Measurements from ENCODE around the gene RRAD.
"Not testable (repeated sequence)": the region's sequence is repeated elsewhere in the genome, so short reads cannot be mapped to it uniquely, and the experiment has no call there.

Gene RRAD

DNA sequence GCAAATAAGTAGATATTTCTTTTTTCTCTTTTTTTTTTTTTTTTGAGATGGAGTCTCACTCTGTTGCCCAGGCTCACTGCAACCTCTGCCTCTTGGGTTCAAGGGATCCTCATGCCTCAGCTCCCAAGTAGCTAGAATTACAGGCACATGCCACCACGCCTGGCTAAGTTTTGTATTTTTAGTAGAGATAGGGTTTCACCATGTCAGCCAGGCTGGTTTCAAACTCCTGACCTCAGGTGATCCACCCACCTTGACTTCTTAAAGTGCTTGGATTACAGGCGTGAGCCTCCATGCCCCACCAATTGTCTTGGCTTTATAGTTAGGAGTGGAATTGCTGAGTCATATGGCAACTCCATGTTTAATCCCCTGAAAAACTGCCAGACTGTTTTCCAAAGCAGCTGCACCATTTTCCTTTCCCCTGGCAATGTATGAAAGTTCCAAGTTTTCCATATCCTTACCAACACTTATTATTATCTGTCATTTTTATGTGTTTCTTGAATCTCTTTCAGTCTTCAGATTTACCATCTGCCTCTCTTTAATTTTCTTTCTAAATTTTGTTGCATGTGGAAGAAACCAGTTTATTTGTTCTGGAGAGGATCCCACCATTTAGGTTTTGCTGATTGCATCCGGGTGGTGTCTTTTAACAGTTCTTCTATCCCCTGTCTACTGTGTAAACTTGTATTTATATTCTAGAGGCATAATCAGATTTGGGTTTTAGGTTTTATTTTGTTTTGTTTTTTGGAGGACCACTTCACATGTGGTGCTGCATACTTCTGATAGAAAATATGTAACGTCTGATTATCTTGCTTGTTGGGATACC, 25.8 kb upstream of the RRAD start:
- DNase-seq = no peak

DNA sequence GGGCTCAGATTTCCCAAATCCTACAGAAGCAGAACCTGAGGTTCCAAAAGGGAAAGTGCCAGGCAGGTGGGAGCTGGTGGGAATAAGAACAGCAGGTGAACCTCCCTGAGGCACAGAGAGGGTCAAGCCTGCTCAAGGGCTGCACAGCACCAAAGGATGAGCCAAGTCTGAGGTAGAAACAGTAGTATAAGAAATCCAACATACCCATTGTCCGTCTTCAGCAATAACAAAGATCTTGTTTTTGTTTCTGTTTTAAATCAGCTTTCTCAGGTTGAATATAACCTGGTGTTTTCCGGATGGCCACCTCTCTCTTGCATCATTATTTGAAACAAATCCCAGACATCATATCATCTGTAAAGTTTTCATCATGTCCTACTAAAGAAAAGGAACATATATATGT, 25.1 kb upstream of the RRAD start:
- no peak for DNase-seq

DNA sequence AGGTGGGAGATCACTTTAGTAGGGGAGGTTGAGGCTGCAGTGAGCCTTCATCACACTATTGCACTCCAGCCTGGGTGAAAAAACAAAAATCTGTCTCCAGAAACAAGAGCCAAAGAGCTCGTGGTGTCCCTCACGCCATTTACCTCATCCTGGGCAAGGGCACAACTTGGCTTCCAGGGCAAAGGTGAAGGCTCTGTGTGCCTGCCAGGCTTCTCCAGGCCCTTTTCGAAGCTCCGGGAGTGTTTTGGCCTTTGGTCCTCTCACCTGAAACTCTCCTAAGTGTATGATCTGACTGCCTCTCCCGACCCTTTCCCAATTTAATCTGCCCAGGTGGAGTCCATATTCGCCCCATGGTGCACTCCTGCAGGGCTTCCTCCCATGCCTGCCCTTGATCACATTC, 24.1 kb upstream of the RRAD start:
- DNase-seq = no peak

DNA sequence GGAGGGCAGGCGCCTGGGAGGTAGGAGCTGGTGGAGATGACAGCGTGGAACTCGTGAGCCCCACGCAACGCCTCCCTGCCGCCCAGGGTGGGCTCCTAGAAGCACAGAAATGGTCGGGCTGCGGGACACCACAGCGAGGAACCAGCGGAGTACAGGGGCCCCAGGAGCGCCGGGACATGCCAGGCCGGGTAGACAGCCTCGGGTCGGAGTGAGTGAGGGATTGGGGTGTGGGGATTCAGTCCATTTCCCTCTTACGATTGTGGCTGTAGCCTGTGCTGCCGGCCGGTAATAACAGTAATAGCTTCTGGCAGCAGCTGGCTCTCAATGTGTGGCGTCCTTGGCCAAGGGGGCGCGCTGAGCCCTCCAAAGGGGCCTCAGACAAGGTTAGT, 23.5 kb upstream of the RRAD start:
- DNase-seq = no peak

DNA sequence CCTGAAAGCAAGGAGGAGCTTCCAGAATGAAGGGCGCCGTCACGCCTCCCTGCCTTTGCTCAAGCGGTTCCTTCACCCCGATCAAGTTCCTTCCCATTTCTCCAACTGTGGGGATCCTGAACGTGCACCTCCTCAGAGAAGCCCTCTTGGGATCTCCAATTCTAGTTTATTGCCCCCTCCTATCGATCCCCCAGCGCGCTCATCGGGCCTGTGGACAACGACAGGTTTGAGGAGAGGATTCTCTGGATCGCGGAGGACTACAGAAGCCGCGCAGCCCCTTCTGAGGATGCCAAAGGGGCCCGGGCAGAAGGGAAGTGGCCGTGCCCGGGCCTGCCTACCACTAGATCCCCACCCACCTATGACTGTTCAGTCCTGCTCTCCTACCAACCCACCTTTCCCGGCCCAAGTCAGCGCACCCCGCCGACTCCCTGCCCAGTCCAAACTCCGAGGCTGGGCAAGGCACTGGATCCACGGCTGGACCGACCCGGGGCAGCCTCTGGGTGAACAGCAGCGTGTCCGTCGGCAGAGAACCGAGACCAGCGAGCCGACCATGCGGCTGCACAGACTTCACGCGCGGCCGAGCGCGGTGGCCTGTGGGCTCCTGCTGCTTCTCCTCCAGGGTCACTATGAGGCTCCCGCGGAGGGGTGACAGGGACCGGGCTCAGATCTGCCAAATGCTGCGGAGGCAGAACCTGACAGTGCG, 22.9 kb upstream of the RRAD start:
- no peak for DNase-seq

DNA sequence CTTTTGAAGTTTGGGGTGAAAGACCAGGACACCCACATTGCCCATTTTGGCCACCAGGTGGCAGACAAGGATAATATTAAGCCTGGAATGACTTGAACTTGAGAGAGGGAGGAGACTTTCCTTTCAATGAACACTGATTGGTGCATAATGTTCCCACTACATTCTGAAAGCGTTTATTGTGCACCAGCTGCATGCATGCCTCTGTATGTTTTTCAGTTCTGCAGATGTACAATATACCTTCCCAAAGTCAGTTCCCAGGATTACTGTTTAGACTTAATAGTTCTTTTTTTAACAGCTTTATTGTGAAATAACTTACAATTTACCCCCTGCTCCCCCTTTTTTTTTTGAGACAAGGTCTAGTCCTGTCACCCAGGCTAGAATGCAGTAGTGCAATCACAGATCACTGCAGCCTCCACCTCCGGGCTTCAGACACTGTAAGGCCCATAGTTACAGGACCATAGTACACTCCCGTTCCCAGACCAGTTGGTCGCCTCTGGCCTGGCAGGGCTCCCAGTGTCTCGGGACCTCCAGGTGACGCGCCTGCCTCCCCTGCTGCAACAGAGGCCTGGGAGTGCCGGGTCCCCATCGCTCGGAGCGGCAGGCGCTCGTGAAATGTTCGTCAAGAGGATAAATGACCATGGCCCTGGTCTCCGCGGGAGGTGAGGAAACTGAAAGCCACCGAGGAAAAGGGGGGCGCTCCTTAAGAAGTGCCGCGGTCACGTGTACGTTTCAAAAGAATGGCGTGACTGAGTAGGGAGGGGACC, 22.1 kb upstream of the RRAD start:
- DNase-seq = peak; percentile 54

DNA sequence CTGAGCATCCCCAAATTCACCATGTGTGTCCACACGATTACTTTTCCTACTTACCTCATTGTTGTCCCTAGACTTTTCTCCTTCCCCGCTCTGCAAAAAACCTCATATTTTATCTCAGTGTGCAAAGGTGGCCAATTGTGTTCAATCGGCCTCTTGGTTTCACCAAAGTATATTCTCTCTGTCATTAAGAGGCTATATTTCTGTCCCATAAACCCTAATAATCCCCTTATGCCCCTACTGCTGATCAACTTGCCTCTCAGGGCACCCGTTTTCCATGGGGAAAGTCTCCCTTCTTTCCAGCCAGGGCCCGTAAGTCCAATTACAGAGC, 21.6 kb upstream of the RRAD start:
- no peak for DNase-seq

DNA sequence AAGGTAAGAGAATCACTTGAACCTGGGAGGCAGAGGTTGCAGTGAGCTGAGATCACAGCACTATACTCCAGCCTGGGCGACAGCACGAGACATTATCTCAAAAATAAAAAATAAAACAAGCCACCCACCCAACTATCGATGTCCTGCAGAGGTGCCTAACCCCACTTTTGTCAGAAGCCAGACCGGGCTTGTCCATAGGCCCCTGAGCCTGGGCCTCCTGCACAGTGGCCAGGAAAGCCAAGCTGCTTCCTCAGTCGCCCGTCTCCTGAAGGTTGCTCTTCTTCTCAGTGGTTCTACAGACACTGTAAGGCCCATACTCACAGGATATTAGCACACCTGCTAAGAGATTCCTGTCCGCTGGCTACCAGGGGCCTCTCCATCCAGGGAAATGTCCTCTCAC, 21.2 kb upstream of the RRAD start:
- DNase-seq = no peak

DNA sequence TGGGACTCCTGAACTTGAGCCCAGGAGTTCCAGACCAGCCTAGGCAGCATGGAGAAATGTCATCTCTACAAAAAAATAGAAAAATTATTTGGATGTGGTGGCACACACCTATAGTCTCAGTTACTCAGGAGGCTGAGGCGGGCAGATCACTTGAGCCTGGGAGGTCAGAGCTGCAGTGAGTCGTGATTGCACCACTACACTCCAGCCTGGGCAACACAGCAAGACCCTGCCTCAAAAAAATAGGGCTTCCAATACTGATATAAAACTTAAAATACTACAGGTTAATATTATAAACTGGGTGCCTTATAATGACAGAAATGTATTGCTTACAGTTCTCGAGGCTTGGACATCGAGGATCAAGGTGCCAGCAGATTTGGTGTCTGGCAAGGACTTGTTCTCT, 20.6 kb upstream of the RRAD start:
- no peak for DNase-seq

DNA sequence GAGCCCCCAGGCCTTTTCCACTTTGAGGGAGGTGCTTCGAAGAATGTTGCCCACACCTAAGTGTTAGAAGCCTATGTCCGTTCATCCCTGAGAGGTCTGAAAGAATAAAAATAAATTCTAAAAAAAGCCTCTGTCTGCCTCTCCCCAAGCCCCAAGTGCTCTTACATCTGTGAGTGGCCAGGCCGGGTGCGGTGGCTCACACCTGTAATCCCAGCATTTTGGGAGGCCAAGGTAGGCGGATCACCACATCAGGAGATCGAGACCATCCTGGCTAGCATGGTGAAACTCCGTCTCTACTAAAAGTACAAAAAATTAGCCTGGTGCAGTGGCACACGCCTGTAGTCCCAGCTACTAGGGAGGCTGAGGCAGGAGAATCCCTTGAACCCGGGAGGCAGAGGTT, 19.6 kb upstream of the RRAD start:
- not testable (repeated sequence) for DNase-seq

DNA sequence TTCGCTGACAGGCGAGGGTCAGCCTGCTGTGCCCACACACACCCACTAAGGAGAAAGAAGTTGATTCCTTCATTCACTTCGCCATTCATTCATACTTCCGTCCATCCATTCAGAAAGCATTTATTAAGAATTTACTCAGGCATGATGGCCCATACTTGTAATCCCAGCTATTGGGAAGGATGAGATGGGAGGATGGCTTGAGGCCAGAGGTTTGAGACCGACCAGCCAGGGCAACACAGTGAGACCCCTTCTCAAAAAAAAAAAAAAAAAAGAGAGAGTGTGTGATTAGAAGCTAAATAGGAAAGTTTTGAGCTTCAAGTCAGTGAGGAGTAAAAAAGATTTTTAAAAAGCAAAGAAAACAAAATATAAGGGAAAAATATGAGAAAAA, 18.7 kb upstream of the RRAD start:
- no peak for DNase-seq

DNA sequence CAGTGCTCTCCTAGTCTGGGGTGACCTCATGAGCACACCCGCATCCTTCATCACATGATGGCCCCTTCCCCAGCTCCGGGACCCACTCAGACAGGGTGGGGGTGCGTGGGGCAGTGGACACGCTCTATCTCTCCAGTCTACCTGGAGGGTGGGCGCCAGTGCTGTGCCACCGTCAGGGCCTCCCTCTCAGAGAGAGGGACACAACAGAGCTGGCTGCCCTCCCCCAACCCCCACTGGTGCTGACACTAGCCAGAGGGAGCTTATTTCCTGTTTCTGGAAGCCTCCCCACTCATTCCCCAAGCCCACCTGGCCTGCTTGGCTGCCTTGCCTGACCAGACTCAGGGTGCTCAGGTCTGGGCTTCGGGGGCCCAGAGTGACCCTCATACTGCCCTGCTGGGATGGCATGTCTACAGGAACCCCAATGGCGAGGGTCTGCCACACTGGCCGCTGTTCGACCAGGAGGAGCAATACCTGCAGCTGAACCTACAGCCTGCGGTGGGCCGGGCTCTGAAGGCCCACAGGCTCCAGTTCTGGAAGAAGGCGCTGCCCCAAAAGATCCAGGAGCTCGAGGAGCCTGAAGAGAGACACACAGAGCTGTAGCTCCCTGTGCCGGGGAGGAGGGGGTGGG, 18.2 kb upstream of the RRAD start:
- no peak for DNase-seq

DNA sequence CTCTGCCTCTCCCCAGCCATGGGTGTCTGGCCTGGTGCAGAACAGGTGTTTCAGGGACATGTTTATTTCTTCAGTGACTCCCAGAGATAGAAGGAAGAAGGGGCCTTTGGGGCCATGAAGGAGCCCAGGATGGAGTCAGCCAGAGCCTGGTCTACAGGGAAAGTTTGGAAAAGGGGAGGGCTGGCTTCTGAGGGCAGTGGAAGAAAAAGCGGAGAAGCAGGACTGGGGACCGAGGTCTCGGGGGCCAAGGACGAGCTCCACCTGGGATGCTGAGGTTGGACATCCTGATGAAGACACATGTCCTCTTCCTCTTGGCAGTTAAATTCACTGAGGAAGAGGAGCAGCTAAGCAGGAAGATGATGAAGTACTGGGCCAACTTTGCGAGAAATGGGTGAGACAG, 17.6 kb upstream of the RRAD start:
- DNase-seq = no peak

DNA sequence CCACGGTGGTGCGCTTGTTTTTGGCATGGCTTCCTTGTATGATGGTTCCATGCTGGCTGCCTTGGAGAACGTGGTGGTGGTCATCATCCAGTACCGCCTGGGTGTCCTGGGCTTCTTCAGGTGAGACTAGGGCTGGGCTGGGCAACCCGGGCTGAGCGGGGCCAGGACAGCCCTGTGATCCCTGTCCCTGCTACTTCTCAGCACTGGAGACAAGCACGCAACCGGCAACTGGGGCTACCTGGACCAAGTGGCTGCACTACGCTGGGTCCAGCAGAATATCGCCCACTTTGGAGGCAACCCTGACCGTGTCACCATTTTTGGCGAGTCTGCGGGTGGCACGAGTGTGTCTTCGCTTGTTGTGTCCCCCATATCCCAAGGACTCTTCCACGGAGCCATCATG, 14.9 kb upstream of the RRAD start:
- DNase-seq = no peak

DNA sequence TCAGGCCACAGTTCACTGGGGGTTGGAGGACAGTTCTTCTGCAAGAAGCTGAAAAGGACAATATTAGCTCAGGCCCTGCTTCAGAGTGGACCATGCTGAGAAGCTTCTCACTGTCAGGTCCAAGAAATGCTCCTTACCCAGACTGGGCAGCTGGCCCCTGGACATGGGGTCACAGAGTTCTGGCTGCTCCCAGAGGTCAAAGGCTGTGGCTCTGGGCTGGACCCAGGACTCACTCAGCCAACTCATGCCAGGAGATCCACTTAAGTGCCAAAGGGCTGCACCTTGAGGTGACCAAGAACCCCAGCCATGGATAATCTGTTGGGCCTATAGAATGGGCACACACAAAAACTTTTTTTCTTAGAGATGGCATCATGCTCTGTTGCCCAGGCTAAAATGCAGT, 14.0 kb upstream of the RRAD start:
- no peak for DNase-seq

DNA sequence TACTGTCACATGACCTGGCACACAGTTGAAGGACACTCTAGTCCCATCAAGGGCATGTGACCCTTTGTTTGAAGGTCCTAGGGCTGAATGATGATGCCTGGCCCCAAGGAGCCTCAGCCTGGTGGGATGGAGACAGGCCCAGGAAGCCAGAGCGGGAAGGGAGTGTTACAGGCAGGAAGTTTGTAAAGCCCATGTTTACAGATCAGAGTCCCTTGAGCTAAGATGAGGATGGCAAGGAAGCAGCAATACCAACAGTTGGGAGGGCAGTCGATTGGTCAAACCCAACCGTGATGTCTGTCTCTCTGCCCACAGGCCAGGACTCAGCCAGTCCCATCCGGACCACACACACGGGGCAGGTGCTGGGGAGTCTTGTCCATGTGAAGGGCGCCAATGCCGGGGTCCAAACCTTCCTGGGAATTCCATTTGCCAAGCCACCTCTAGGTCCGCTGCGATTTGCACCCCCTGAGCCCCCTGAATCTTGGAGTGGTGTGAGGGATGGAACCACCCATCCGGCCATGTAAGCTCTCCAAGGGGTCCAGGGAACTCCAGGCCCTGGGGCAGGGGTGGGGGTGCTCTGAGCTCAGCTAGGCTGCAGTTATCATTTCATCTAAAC, 12.5 kb upstream of the RRAD start:
- DNase-seq = no peak

DNA sequence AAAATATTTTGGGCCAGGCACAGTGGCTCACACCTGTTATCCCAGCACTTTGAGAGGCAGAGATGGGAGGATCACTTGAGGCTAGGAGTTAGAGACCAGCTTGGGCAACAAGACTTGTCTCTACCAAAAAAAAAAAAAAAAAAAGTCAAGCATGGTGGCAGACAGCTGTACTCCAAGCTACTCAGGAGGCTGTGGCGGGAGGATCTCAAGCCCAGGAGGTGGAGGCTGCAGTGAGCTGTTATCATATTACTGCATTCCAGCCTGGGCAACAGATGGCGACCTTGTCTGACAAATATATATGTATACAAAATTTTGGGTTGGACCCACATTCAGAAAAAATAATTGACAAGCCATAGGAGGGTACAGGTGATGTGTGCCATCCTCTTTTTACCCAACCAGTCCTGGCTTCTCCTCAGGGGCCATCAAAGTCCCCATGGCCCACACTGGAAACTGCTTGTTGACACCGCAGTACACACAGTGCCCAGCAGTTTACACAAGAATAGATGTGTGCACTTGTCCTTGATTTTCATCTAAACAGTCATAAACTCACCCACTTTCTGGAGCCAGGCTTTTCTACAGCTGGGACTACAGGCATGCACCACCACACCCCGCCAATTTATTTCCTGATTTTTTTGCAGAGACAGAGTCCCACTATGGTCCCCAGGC, 11.7 kb upstream of the RRAD start:
- no peak for DNase-seq

DNA sequence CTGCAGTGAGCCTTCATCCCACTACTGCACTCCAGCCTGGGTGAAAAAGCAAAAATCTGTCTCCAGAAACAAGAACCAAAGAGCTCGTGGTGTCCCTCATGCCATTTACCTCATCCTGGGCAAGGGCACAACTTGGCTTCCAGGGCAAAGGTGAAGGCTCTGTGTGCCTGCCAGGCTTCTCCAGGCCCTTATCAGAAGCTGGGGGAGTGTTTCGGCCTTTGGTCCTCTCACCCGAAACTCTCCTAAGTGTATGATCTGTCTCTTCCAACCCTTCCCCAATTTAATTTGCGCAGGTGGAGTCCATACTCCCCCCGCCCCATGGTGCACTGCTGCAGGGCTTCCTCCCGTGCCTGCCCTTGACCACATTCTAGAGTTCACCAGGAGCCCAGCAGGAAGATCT, 11.1 kb upstream of the RRAD start:
- DNase-seq = no peak

DNA sequence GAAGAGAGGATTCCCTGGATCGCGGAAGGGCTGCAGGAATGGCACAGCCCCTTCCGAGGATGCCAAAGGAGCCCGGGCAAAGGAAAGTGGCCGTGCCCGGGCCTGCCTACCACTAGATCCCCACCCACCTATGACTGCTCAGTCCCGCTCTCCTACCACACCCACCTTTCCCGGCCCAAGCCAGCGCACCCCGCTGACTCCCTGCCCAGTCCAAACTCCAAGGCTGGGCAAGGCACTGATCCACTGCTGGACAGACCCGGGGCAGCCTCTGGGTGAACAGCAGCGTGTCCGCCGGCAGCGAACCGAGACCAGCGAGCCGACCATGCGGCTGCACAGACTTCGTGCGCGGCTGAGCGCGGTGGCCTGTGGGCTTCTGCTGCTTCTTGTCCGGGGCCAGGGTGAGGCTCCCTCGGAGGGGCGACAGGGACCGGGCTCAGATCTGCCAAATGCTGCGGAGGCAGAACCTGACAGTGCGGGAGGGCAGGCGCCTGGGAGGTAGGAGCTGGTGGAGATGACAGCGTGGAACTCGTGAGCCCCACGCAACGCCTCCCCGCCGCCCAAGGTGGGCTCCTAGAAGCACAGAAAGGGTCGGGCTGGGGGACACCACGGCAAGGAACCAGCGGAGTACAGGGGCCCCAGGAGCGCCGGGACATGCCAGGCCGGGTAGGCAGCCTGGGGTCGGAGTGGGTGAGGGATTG, 10.1 kb upstream of the RRAD start, which contains the start of gene CES2:
Gene CES2 (plus strand): TSS at position 203 of the 698 bp plus-strand sequence. CDS start 120 bp downstream, at position 323.
- no peak for DNase-seq

DNA sequence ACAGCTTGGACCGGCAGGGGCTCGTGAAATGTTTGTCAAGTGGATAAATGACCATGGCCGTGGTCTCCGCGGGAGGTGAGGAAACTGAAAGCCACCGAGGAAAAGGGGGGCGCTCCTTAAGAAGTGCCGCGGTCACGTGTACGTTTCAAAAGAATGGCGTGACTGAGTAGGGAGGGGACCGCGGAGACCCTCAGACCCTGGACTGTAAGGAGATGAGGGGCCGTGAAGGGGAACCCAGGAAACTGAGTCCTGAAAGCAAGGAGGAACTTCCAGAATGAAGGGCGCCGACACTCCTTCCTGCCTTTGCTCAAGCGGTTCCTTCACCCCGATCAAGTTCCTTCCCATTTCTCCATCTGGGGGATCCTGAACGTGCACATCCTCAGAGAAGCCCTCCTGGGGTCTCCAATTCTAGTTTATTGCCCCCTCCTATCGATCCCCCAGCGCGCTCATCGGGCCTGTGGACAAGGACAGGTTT, 9.5 kb upstream of the RRAD start:
- not testable (repeated sequence) for DNase-seq

DNA sequence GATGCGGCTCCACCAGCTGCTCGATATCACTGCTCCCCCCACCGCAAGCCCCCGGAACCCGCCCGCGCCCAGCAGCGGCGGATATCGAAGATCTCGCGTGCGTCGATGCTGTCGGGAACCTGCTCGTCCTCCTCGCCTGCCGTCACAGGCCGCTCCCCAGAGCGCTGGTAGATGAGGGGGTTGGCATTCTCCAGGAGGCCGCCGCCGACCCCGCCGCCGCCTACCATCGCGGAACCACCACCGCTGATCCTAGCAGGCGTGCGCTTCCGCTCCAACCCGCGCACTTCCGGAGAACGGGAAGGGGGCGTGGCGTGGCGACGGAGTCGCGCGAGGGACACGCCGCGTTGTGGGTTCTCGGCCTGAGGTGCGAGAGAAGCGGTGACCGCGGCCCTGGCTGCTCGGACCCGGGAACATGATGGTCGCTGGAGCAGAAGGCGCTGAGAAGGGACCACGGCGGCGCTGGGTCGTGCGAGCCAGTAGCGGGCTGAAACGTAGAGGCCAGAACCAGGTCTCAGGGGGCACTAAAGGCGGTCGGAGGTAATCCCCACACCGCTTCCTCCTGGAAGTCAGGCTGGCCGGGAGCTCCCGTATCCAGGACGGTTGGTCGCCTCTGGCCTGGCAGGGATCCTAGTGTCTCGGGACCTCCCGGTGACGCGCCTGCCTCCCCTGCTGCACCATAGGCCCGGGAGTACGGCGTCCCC, 9.0 kb upstream of the RRAD start, which contains the start of gene CIAO2B:
Gene CIAO2B (minus strand): TSS at position 265 of the 701 bp plus-strand sequence. CDS start 38 bp downstream, at position 227.
- DNase-seq = peak; percentile 46
